ENCODE measurements around the gene HCK. TPM values are rescaled to one million over a fixed set of nuclear protein-coding genes. Genes with fewer than 3 reads are reported as not detected.

The HCK gene
- polyA plus RNA-seq, 1 of the 3 experiments (the other 2 are of a cell fraction), result not detected

DNA sequence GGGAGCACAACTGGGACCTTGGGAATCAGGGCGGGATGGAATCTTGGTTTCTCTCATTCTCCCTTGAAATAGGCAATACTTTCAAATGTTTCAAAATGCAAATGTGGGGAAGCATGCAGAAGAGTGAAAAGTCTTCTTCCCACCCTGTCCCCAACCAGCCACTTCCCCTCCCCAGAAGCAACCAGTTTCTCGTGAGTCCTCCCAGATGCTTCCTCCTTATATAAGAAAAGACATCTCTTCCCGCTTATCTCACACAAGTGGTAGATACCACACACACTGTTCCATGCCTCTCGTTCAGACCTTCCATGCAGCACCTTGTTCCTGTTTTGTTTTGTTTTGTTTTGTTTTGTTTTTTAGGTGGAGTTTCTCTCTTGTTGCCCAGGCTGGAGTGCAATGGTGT, 25.1 kb downstream of the HCK start:
- Histone ChIP-seq H3K4me1 (ENCODE audit: control insufficient read depth in 1 of 2, insufficient read depth in 2 of 2, low read depth in 1 of 2, low read length in 1 of 2) (no peaks in the 10 kb centered on the region; a peak in 1 of 4 replicates), H3K79me2 (ENCODE audit: insufficient read depth) (no peaks in the 10 kb centered on the region), H3K27ac (ENCODE audit: low read depth in 2 of 2, low read length in 1 of 2) (no peak overlapping the region), H3K36me3 (replicated peaks in 1 of 2; ENCODE audit: control insufficient read depth in 1 of 2, insufficient read depth in 2 of 2, low read length in 1 of 2) (no peaks in the 10 kb centered on the region), H3F3A (replicated peaks; ENCODE audit: insufficient read depth) (no peaks in the 10 kb centered on the region), H3K9me2 (no peaks in the 10 kb centered on the region), H4K20me1 (ENCODE audit: insufficient read depth) (no peaks in the 10 kb centered on the region), H3K9ac (no peak overlapping the region), H3K4me3 (ENCODE audit: low read depth in 2 of 2, low read length in 1 of 2) (no peak overlapping the region), H2AFZ (ENCODE audit: low read depth) (no peak overlapping the region), H3K9me3 (no peaks in the 10 kb centered on the region), H3K27me3 (ENCODE audit: insufficient read depth) (no peaks in the 10 kb centered on the region; the same call in none of the 2 replicates), H3K4me2 (no peak overlapping the region)
- POLR2A ChIA-PET, result no interaction called here
- DNase-seq, result no peak
- CTCF ChIA-PET, result interaction anchor here (0.7 to 2.7 kb wide), 2 partner anchors 14 kb away, joined by 3 to 17 read pairs; no protein-coding TSS in a partner anchor
- WGBS (ENCODE audit: low lambda C conversion rate), result 76% methylated on average over 4 of the region's 4 CpGs
- TF ChIP-seq JUND (IDR thresholded peaks at IDR 0.05) (no peak), FOSL2 (IDR thresholded peaks at IDR 0.05; ENCODE audit: borderline replicate concordance, low read depth) (no peak), SMC3 (IDR thresholded peaks at IDR 0.05; ENCODE audit: low read depth, low read length) (no peak), RFX5 (IDR thresholded peaks at IDR 0.05; ENCODE audit: low read length) (no peak), TEAD4 (IDR thresholded peaks at IDR 0.05; ENCODE audit: borderline replicate concordance, insufficient read depth) (no peak), NFIC (IDR thresholded peaks at IDR 0.05; ENCODE audit: borderline replicate concordance) (no peak), TAF1 (IDR thresholded peaks at IDR 0.05; ENCODE audit: borderline replicate concordance, low read depth, low read length) (no peak), CHD2 (IDR thresholded peaks at IDR 0.05; ENCODE audit: low read length, partially characterized antibody) (no peak), POLR2AphosphoS5 (IDR thresholded peaks at IDR 0.05; ENCODE audit: low read depth, low read length) (no peak), TCF12 (IDR thresholded peaks at IDR 0.05) (no peak), GATA2 (CRISPR knock-in tag; IDR thresholded peaks at IDR 0.05) (no peak), RCOR1 (IDR thresholded peaks at IDR 0.05; ENCODE audit: low read length) (no peak), YY1 (IDR thresholded peaks at IDR 0.05; ENCODE audit: low read depth) (no peak), GABPA (IDR thresholded peaks at IDR 0.05; ENCODE audit: low read depth) (no peak)
- TF ChIP-seq, protein P1, sequence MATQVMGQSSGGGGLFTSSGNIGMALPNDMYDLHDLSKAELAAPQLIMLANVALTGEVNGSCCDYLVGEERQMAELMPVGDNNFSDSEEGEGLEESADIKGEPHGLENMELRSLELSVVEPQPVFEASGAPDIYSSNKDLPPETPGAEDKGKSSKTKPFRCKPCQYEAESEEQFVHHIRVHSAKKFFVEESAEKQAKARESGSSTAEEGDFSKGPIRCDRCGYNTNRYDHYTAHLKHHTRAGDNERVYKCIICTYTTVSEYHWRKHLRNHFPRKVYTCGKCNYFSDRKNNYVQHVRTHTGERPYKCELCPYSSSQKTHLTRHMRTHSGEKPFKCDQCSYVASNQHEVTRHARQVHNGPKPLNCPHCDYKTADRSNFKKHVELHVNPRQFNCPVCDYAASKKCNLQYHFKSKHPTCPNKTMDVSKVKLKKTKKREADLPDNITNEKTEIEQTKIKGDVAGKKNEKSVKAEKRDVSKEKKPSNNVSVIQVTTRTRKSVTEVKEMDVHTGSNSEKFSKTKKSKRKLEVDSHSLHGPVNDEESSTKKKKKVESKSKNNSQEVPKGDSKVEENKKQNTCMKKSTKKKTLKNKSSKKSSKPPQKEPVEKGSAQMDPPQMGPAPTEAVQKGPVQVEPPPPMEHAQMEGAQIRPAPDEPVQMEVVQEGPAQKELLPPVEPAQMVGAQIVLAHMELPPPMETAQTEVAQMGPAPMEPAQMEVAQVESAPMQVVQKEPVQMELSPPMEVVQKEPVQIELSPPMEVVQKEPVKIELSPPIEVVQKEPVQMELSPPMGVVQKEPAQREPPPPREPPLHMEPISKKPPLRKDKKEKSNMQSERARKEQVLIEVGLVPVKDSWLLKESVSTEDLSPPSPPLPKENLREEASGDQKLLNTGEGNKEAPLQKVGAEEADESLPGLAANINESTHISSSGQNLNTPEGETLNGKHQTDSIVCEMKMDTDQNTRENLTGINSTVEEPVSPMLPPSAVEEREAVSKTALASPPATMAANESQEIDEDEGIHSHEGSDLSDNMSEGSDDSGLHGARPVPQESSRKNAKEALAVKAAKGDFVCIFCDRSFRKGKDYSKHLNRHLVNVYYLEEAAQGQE (IDR thresholded peaks at IDR 0.05; ENCODE audit: low read depth, low read length), result no peak
- TF ChIP-seq, protein P2, sequence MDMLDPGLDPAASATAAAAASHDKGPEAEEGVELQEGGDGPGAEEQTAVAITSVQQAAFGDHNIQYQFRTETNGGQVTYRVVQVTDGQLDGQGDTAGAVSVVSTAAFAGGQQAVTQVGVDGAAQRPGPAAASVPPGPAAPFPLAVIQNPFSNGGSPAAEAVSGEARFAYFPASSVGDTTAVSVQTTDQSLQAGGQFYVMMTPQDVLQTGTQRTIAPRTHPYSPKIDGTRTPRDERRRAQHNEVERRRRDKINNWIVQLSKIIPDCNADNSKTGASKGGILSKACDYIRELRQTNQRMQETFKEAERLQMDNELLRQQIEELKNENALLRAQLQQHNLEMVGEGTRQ (IDR thresholded peaks at IDR 0.05; ENCODE audit: borderline replicate concordance, low read depth, low read length), result no peak
- TF ChIP-seq, protein P3, sequence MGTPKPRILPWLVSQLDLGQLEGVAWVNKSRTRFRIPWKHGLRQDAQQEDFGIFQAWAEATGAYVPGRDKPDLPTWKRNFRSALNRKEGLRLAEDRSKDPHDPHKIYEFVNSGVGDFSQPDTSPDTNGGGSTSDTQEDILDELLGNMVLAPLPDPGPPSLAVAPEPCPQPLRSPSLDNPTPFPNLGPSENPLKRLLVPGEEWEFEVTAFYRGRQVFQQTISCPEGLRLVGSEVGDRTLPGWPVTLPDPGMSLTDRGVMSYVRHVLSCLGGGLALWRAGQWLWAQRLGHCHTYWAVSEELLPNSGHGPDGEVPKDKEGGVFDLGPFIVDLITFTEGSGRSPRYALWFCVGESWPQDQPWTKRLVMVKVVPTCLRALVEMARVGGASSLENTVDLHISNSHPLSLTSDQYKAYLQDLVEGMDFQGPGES (IDR thresholded peaks at IDR 0.05; ENCODE audit: low read depth, low read length), result no peak
- TF ChIP-seq, protein P4, sequence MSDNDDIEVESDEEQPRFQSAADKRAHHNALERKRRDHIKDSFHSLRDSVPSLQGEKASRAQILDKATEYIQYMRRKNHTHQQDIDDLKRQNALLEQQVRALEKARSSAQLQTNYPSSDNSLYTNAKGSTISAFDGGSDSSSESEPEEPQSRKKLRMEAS (IDR thresholded peaks at IDR 0.05; ENCODE audit: low read depth), result no peak
- TF ChIP-seq, protein P5, sequence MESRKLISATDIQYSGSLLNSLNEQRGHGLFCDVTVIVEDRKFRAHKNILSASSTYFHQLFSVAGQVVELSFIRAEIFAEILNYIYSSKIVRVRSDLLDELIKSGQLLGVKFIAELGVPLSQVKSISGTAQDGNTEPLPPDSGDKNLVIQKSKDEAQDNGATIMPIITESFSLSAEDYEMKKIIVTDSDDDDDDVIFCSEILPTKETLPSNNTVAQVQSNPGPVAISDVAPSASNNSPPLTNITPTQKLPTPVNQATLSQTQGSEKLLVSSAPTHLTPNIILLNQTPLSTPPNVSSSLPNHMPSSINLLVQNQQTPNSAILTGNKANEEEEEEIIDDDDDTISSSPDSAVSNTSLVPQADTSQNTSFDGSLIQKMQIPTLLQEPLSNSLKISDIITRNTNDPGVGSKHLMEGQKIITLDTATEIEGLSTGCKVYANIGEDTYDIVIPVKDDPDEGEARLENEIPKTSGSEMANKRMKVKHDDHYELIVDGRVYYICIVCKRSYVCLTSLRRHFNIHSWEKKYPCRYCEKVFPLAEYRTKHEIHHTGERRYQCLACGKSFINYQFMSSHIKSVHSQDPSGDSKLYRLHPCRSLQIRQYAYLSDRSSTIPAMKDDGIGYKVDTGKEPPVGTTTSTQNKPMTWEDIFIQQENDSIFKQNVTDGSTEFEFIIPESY (IDR thresholded peaks at IDR 0.05; ENCODE audit: borderline replicate concordance, low read depth), result no peak

All from SK-N-SH (cell line).